Mesenchymal stem cell (in vitro differentiated cells and primary cell): ENCODE results near the gene PCDHGA7.
A peak's percentile ranks its signal among the peaks of the same experiment; 100 is the strongest.
"Not testable (repeated sequence)": the region's sequence is repeated elsewhere in the genome, so short reads cannot be mapped to it uniquely, and the experiment has no call there.

Source experiments
- DNase-seq: peaks from one replicate; pipeline ENCODE4 v3.0.0-alpha.2; 2013
- H2AFZ ChIP-seq: one replicate; pipeline ENCODE4 v1.6.1; 2013; ENCODE audit warnings: low read depth, mild to moderate bottlenecking, control low read depth, inconsistent platforms, low read length, moderate library complexity
- H2AK5ac ChIP-seq: 2 replicates; pipeline ENCODE4 v1.6.1; 2013; ENCODE audit warnings: low read length, moderate library complexity, mild to moderate bottlenecking, inconsistent platforms; ENCODE audit not compliant: severe bottlenecking
- H2BK120ac ChIP-seq: one replicate; pipeline ENCODE4 v1.6.1; 2013; ENCODE audit warnings: low read depth, mild to moderate bottlenecking, inconsistent platforms, low read length, moderate library complexity
- H2BK12ac ChIP-seq, 2 experiments: one replicate each; pipeline ENCODE4 v1.6.1; 2013; ENCODE audit warnings: inconsistent platforms in 2 of 2, low read length in 2 of 2, mild to moderate bottlenecking in 2 of 2, moderate library complexity in 2 of 2, control low read depth in 1 of 2
- H2BK15ac ChIP-seq: one replicate; pipeline ENCODE4 v1.6.1; 2013; ENCODE audit warnings: mild to moderate bottlenecking, low read depth, inconsistent platforms; ENCODE audit not compliant: poor library complexity, severe bottlenecking
- H2BK5ac ChIP-seq: 2 replicates; pipeline ENCODE4 v1.6.1; 2013; ENCODE audit warnings: low read depth, mild to moderate bottlenecking, low read length, control low read depth, inconsistent platforms; ENCODE audit not compliant: poor library complexity, severe bottlenecking
- H3K14ac ChIP-seq, 2 experiments: one replicate each; pipeline ENCODE4 v1.6.1; 2013; ENCODE audit warnings: inconsistent platforms in 2 of 2, low read length in 2 of 2, control low read depth in 1 of 2, mild to moderate bottlenecking in 1 of 2, moderate library complexity in 1 of 2
- H3K18ac ChIP-seq, 2 experiments: one replicate each; pipeline ENCODE4 v1.6.1; 2013; ENCODE audit warnings: inconsistent platforms in 2 of 2, low read length in 2 of 2, control low read depth in 1 of 2, low read depth in 1 of 2, mild to moderate bottlenecking in 1 of 2
- H3K23ac ChIP-seq, 2 experiments: one replicate each; pipeline ENCODE4 v1.6.1; 2013; ENCODE audit warnings: inconsistent platforms in 2 of 2, low read length in 2 of 2, mild to moderate bottlenecking in 2 of 2, moderate library complexity in 2 of 2, control low read depth in 1 of 2
- H3K27ac ChIP-seq: 2 replicates; pipeline ENCODE4 v1.5.1; 2013; ENCODE audit warnings: mild to moderate bottlenecking, moderate library complexity, low read length, control low read depth, inconsistent platforms; ENCODE audit not compliant: poor library complexity, severe bottlenecking
- H3K27me3 ChIP-seq, 2 experiments: 2 replicates each; pipeline versions ENCODE4 v1.6.1 to v1.7.0; 2013; ENCODE audit warnings: low read length in 2 of 2, mild to moderate bottlenecking in 2 of 2, moderate library complexity in 2 of 2, control low read depth in 1 of 2, inconsistent platforms in 1 of 2; ENCODE audit not compliant: control insufficient read depth in 1 of 2, insufficient read depth in 1 of 2
- H3K36me3 ChIP-seq, 2 experiments: 2 replicates each; pipeline versions ENCODE4 v1.6.1 to v1.7.0; 2013; ENCODE audit warnings: low read length in 2 of 2, control low read depth in 1 of 2, inconsistent platforms in 1 of 2, low read depth in 1 of 2, mild to moderate bottlenecking in 1 of 2; ENCODE audit not compliant: insufficient read depth in 2 of 2, control insufficient read depth in 1 of 2
- H3K4ac ChIP-seq, 2 experiments: one replicate each; pipeline ENCODE4 v1.6.1; 2013; ENCODE audit warnings: inconsistent platforms in 2 of 2, low read length in 2 of 2, mild to moderate bottlenecking in 2 of 2, moderate library complexity in 2 of 2, control low read depth in 1 of 2, low read depth in 1 of 2
- H3K4me1 ChIP-seq: 2 replicates; pipeline ENCODE4 v1.6.1; 2013; ENCODE audit warnings: low read depth, low read length, control low read depth; ENCODE audit not compliant: control insufficient read depth, insufficient read depth
- H3K4me2 ChIP-seq: 2 replicates; pipeline ENCODE4 v1.6.1; 2013; ENCODE audit warnings: low read length, mild to moderate bottlenecking, inconsistent platforms; ENCODE audit not compliant: poor library complexity, severe bottlenecking
- H3K4me3 ChIP-seq, 2 experiments: 2 replicates each; pipeline versions ENCODE4 v1.5.1 to v1.7.0; 2013; ENCODE audit warnings: low read length in 2 of 2, mild to moderate bottlenecking in 2 of 2, control low read depth in 1 of 2, low read depth in 1 of 2; ENCODE audit not compliant: insufficient read depth in 1 of 2
- H3K79me1 ChIP-seq: replicated peaks from 2 replicates; pipeline ENCODE4 v1.6.1; 2013; ENCODE audit warnings: mild to moderate bottlenecking, control low read depth, low read length, inconsistent platforms; ENCODE audit not compliant: poor library complexity, severe bottlenecking
- H3K9ac ChIP-seq: 2 replicates; pipeline ENCODE4 v1.7.0; 2013; ENCODE audit warnings: mild to moderate bottlenecking, low read length, moderate library complexity
- H3K9me3 ChIP-seq: 2 replicates; pipeline ENCODE4 v1.7.0; 2013; ENCODE audit warnings: mild to moderate bottlenecking, low read length; ENCODE audit not compliant: control insufficient read depth
- H4K8ac ChIP-seq: one replicate; pipeline ENCODE4 v1.6.1; 2013; ENCODE audit warnings: inconsistent platforms, mild to moderate bottlenecking, low read length, moderate library complexity
- H4K91ac ChIP-seq: one replicate; pipeline ENCODE4 v1.6.1; 2013; ENCODE audit warnings: mild to moderate bottlenecking, low read length, inconsistent platforms
- WGBS: methylation state at CpG from one replicate; pipeline ENCODE4 v1.1.7; 2013; ENCODE audit warnings: mixed read lengths; 5-methylcytosine and 5-hydroxymethylcytosine counted together

PCDHGA7 gene

GRCh38 chr5:141343242-141343952 lies 39.1 kb upstream of the PCDHGA7 start, which contains the start of gene PCDHGA3:
TSS of gene PCDHGA3 (plus strand) at chr5:141343829. CDS start at chr5:141344034, 205 bp downstream.
- Histone ChIP-seq H4K8ac (no peak within 1 kb of the TSS), H2BK12ac (no peak within 1 kb of the TSS), H2AK5ac (no peak within 1 kb of the TSS), H3K4me1 (no peaks in the 10 kb centered on the region), H3K14ac (no peak within 1 kb of the TSS), H3K18ac (no peak within 1 kb of the TSS), H3K27me3 (no peaks in the 10 kb centered on the region), H3K4ac (no peak within 1 kb of the TSS), H2BK120ac (no peak within 1 kb of the TSS), H3K27ac (no peak within 1 kb of the TSS), H3K36me3 (no peaks in the 10 kb centered on the region), H2BK15ac (no peak within 1 kb of the TSS), H3K4me2 (no peak within 1 kb of the TSS), H3K9me3 (peaks cover 56% of the 10 kb centered on the region), H3K23ac (no peak within 1 kb of the TSS), H4K91ac (no peak within 1 kb of the TSS), H2BK5ac (no peak within 1 kb of the TSS), H3K4me3 (peak within 1 kb of the TSS in 1 of 2 experiments; percentile 71), H3K79me1 (no peaks in the 10 kb centered on the region), H3K9ac (peak within 1 kb of the TSS; percentile 79), H2AFZ (no peak within 1 kb of the TSS)
- WGBS, result 67% methylated on average over 7 of the region's 9 CpGs
- no peak for DNase-seq

DNA sequence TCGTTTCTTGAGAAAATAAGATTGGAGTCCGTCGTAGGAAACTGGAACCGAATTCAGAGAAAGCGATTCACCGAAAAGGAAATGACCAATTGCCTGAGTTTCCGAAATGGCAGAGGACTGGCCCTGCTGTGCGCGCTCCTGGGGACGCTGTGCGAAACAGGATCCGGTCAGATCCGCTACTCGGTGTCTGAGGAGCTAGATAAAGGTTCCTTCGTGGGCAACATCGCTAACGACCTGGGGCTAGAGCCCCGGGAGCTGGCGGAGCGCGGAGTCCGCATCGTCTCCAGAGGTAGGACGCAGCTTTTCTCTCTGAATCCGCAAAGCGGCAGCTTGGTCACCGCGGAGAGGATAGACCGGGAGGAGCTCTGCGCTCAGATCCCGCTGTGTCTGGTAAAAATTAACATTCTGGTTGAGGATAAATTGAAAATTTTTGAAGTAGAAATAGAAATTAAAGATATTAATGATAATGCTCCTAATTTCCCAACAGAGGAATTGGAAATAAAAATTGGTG lies 38.5 kb upstream of the PCDHGA7 start:
- H3K4ac ChIP-seq, result no peak overlapping the region
- peak overlapping the region; percentile 79 for H3K9ac ChIP-seq
- no peak overlapping the region for H3K4me2 ChIP-seq
- no peaks in the 10 kb centered on the region for H3K79me1 ChIP-seq
- H3K27me3 ChIP-seq, result no peaks in the 10 kb centered on the region
- H2BK15ac ChIP-seq, result no peak overlapping the region
- H3K4me1 ChIP-seq, result no peaks in the 10 kb centered on the region
- no peak overlapping the region for H2AFZ ChIP-seq
- H4K91ac ChIP-seq, result no peak overlapping the region
- H2BK120ac ChIP-seq, result no peak overlapping the region
- no peak overlapping the region for H3K23ac ChIP-seq
- peak overlapping the region in 1 of 2 experiments; percentile 71 for H3K4me3 ChIP-seq
- no peak overlapping the region for H2BK12ac ChIP-seq
- peaks cover 58% of the 10 kb centered on the region for H3K9me3 ChIP-seq
- H3K36me3 ChIP-seq, result no peaks in the 10 kb centered on the region
- H3K27ac ChIP-seq, result no peak overlapping the region
- no peak overlapping the region for H3K14ac ChIP-seq
- DNase-seq, result no peak
- H3K18ac ChIP-seq, result no peak overlapping the region
- WGBS, result 94% methylated on average over 26 of the region's 31 CpGs
- no peak overlapping the region for H2BK5ac ChIP-seq
- H4K8ac ChIP-seq, result no peak overlapping the region
- no peak overlapping the region for H2AK5ac ChIP-seq

GRCh38 chr5:141345327-141345726 lies 37.2 kb upstream of the PCDHGA7 start:
- Histone ChIP-seq H3K9ac (no peak overlapping the region), H4K91ac (no peak overlapping the region), H3K4me3 (no peak overlapping the region), H3K4me1 (no peaks in the 10 kb centered on the region), H2AFZ (no peak overlapping the region), H2BK12ac (no peak overlapping the region), H3K79me1 (no peaks in the 10 kb centered on the region), H3K18ac (no peak overlapping the region), H2AK5ac (no peak overlapping the region), H3K14ac (no peak overlapping the region), H3K4me2 (no peak overlapping the region), H2BK120ac (no peak overlapping the region), H3K27me3 (no peaks in the 10 kb centered on the region), H3K36me3 (no peaks in the 10 kb centered on the region), H3K4ac (no peak overlapping the region), H4K8ac (no peak overlapping the region), H2BK5ac (no peak overlapping the region), H3K27ac (no peak overlapping the region), H3K23ac (no peak overlapping the region), H3K9me3 (peaks cover 47% of the 10 kb centered on the region), H2BK15ac (no peak overlapping the region)
- no peak for DNase-seq
- WGBS, result 96% methylated on average over 15 of the region's 20 CpGs

GRCh38 chr5:141346017-141346416 lies 36.5 kb upstream of the PCDHGA7 start:
- DNase-seq, H2BK5ac ChIP-seq, H4K91ac ChIP-seq, H3K14ac ChIP-seq, H3K79me1 ChIP-seq, H3K23ac ChIP-seq, H2BK120ac ChIP-seq, H3K4me1 ChIP-seq, H4K8ac ChIP-seq, H3K27me3 ChIP-seq, H3K9ac ChIP-seq, H3K4me2 ChIP-seq, H3K18ac ChIP-seq, H3K4me3 ChIP-seq, H2AK5ac ChIP-seq, H2BK15ac ChIP-seq, H2BK12ac ChIP-seq, H3K4ac ChIP-seq, H3K36me3 ChIP-seq, H3K27ac ChIP-seq, H2AFZ ChIP-seq: not testable (repeated sequence)
- 96% methylated on average over 13 of the region's 35 CpGs for WGBS
- H3K9me3 ChIP-seq, result peaks cover 53% of the 10 kb centered on the region
